ENCODE measurements around the gene NXPE4. TPM values are rescaled to one million over a fixed set of nuclear protein-coding genes. Genes with fewer than 3 reads are reported as not detected.

The NXPE4 gene
- total RNA-seq, 1 experiment from 2014 or later: not detected

- H3K27me3 Mint-ChIP-seq (ENCODE audit: low read depth): no peaks in the 10 kb centered on the region
- no peak overlapping the region for H2AFZ ChIP-seq (ENCODE audit: low read length)
- H2BK5ac ChIP-seq (ENCODE audit: insufficient read length, low read length): no peak overlapping the region
- no peak overlapping the region for H2BK120ac ChIP-seq (ENCODE audit: low read depth, low read length, poor library complexity, severe bottlenecking)
- H3K23ac ChIP-seq (ENCODE audit: insufficient read length, low read depth, low read length): no peak overlapping the region
- H3K4ac ChIP-seq (ENCODE audit: low read depth, low read length): no peak overlapping the region
- H3K27me3 ChIP-seq (ENCODE audit: insufficient read depth, low read length): no peaks in the 10 kb centered on the region
- no peak overlapping the region for H3K9ac ChIP-seq (ENCODE audit: extremely low read depth, insufficient read length, low read length)
- H4K5ac ChIP-seq (ENCODE audit: insufficient read length, low read depth, low read length): no peak overlapping the region
- no peak overlapping the region for H3K56ac ChIP-seq (ENCODE audit: insufficient read length, low read depth, low read length)
- peaks cover 0 to 2% (median 0%) of the 10 kb centered on the region in 3 experiments; a peak in 1 of 7 replicates for H3K36me3 Mint-ChIP-seq (ENCODE audit: insufficient read depth in 1 of 3, low read depth in 3 of 3)
- no peak overlapping the region for H3K4me3 Mint-ChIP-seq
- H4K91ac ChIP-seq (ENCODE audit: insufficient read length, low read depth, low read length): no peak overlapping the region
- no peaks in the 10 kb centered on the region for H3K9me3 ChIP-seq (ENCODE audit: control insufficient read depth, low read depth, low read length)
- no peak overlapping the region for H3K4me2 ChIP-seq (ENCODE audit: insufficient read depth, insufficient read length, low read length)
- no peak overlapping the region for H2AK5ac ChIP-seq (ENCODE audit: insufficient read length, low read length)
- H2BK20ac ChIP-seq (ENCODE audit: low read depth, low read length, poor library complexity, severe bottlenecking): no peak overlapping the region
- no peaks in the 10 kb centered on the region for H3K23me2 ChIP-seq (ENCODE audit: insufficient read length, low read depth, low read length, poor library complexity, severe bottlenecking)
- no peak overlapping the region for H3K27ac Mint-ChIP-seq
- H3T11ph ChIP-seq (ENCODE audit: low read length): no peak overlapping the region
- H3K18ac ChIP-seq (ENCODE audit: insufficient read length, low read depth, low read length): no peak overlapping the region
- H4K8ac ChIP-seq (replicated peaks; ENCODE audit: insufficient read length, low read depth, low read length): no peak overlapping the region
- H3K14ac ChIP-seq (ENCODE audit: insufficient read depth, low read length): no peak overlapping the region
- H3K9me3 Mint-ChIP-seq: peaks cover 0 to 4% of the 10 kb centered on the region in 2 experiments; a peak in 1 of 5 replicates
- no peak overlapping the region for H2BK12ac ChIP-seq (ENCODE audit: insufficient read length, low read depth, low read length)
- DNase-seq: no peak
- no peaks in the 10 kb centered on the region for H3K79me1 ChIP-seq (ENCODE audit: insufficient read depth, low read depth, low read length, poor library complexity, severe bottlenecking)
- peaks cover 4% of the 10 kb centered on the region for H3K4me1 ChIP-seq (ENCODE audit: insufficient read depth, low read length)
- no peaks in the 10 kb centered on the region for H3K79me2 ChIP-seq (ENCODE audit: insufficient read depth, low read length)
- no CpG with 5 or more reads among the region's 2 CpGs for WGBS (ENCODE audit: extremely low coverage, insufficient read length, low lambda C conversion rate)
- no peak overlapping the region for H3K27ac ChIP-seq (ENCODE audit: insufficient read length, low read depth, low read length)
- H3K4me1 Mint-ChIP-seq: peaks cover 28 to 30% of the 10 kb centered on the region in 2 experiments
- TF ChIP-seq CTCF (conservative IDR thresholded peaks at IDR 0.05): no peak
- H2BK15ac ChIP-seq (ENCODE audit: low read depth, low read length): no peak overlapping the region
- H4K20me1 ChIP-seq (ENCODE audit: control insufficient read depth, insufficient read depth, insufficient read length): no peaks in the 10 kb centered on the region
Measured at GRCh38 chr11:114563077-114563476, 32.5 kb downstream of the NXPE4 start.
